GM18505 (cell line): Measurements from ENCODE around the gene ZNF318.

Source experiments
- ATAC-seq: cut with Tn5 transposase; IDR thresholded peaks from one replicate; pipeline ENCODE4 v1.9.1; 2021; ENCODE audit not compliant: unreplicated experiment
- POLR2A ChIP-seq: IDR thresholded peaks from 4 replicates; pipeline ENCODE4 v1.6.1; 2011; ENCODE audit warnings: borderline replicate concordance; ENCODE audit not compliant: insufficient read depth, insufficient read length; ENCODE audit errors: extremely low read depth

ZNF318 gene

DNA sequence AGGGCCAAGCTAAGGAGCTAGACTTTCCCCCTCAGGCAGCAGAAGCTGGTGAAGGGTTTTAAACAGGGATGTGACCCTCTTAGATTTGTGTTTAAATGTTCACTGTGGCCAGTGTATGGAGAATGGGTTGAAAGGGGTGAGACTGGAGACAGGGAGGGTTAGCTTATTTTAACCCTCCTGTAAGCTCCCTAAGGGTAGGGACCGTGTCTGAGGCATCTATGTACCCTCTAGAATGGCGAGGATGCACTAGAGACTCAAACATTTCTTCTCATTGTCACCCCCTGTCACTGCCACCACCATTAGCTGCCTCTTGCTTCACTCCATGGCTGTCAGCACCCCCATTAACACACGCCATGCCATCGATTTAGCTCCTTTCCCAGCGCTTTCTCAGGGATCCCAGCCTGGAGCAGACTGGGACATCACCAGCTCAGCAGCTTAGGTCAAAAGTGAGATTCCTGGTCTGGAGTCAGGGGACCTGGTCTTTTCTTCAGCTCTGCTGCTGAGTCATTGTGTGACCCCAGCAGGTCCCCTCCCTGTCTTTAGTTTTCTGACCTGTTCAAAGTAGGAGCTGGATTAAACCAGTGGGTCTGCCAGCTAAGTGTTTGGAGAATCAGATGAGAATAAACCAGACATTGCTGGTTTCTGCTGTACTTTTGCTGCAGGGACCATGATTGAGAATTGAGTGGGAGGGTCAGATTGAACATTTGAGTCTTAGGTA is 72.5 kb downstream of the ZNF318 start:
- no peak for ATAC-seq
- no peak for TF ChIP-seq POLR2A

DNA sequence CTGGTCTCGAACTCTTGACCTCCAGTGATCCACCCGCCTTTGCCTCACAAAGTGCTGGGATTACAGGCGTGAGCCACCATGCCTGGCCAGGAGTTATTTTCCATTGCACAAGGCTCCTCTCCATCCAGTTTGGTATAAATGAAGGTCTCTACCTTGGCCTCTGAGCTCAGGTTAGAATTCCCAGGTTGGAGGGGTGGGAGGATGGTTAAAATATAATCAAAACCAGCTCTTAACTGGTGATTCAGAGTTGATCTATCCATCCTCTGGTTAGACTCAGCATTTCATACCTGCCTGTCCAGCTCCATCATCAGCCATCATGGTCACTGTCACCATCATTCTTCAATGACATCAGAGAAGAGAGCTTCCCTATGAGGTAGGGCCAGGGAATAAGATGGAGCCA is 74.0 kb downstream of the ZNF318 start:
- no peak for ATAC-seq
- no peak for TF ChIP-seq POLR2A

DNA sequence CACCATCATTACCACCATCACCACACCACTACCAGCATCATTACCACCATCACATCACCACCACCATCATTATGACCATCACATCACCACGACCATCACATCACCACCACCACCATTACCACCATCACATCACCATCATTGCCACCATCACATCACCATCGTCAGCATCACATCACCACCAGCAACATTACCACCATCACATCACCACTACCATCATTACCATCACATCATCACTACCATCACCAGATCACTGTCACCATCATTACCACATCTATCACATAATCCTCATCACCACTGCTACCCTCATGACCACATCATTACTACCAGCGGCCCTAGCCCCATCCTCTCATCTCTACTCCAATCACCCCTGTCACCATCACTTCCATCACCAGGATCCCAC is 74.9 kb downstream of the ZNF318 start:
- no peak for TF ChIP-seq POLR2A
- no peak for ATAC-seq

DNA sequence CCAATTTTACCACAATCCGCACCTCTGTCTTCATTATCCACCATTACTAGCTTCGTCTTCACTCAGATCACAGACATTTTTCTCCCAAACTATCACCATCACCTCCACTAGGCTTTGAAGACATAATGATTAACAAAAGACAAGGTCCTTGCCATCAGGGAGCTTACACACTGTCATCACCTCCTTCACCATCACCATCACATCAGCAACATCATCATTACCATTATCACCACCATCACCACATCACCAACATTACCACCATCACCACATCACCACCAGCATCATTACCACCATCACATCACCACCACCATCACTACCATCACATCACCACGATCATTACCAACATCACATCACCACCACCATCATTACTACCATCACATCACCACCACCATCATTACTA is 75.7 kb downstream of the ZNF318 start:
- TF ChIP-seq POLR2A, result no peak
- ATAC-seq, result no peak

DNA sequence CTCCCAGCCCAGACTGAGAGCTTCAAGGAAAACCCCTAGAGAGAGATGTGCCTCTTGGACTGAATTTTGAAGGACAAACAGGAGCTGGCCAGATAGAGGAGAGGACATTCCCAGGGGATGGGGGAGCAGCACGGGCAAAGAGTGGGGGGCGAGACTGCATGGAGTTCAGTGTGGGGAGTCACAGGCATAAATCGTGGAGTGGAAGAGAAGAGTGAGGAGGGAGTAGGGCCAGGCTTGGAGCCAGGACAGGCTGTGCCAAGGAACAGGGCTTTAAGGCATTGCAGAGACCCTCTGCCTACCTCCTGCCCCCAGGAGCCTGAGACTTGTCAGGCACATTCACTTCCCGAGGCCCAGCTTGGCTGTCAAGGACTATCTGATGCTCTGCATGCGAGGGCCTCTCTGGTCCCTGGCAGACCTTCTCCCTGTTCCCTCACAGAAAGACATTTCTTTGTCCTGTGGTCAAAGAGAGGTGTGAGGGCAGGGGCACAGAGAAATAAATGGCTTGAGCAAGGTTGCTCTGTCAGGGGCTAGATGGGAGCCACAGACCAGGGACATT is 76.6 kb downstream of the ZNF318 start:
- TF ChIP-seq POLR2A, result no peak
- ATAC-seq, result no peak

DNA sequence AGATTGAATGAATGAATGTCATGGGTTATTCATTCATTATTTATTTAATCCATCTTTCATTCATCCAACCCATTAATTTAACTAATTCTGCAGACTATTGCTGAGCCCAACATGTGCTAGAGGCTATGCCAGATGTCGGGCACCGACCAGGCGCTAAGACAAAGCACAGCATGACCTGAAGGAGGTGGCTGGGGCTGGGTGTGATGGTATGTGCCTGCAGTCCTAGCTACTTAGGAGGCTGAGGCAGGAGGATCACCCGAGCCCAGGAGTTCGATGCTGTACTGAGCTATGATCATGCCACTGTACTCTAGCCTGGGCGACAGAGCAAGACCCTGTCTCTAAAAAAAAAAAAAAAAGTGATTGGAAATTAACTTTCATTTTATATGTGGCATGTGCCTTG is 77.1 kb downstream of the ZNF318 start:
- no peak for ATAC-seq
- TF ChIP-seq POLR2A, result no peak

DNA sequence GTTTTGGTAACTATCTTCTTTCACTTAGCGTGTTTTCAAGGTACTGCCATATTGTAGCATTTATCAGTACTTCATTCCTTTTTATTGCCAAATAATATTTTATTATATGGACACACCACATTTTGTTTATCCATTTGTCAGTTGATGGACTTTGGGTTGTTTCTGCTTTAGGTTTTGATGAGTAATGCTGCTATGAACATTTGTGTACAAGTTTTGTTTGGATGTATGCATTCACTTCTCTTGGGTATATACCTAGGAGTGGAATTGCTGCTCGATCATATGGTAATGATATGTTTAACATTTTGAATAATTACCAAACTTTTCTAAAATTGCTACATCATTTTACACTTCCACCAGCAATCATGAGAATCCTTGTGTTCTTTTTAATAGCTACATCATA is 77.7 kb downstream of the ZNF318 start:
- no peak for ATAC-seq
- TF ChIP-seq POLR2A, result no peak

DNA sequence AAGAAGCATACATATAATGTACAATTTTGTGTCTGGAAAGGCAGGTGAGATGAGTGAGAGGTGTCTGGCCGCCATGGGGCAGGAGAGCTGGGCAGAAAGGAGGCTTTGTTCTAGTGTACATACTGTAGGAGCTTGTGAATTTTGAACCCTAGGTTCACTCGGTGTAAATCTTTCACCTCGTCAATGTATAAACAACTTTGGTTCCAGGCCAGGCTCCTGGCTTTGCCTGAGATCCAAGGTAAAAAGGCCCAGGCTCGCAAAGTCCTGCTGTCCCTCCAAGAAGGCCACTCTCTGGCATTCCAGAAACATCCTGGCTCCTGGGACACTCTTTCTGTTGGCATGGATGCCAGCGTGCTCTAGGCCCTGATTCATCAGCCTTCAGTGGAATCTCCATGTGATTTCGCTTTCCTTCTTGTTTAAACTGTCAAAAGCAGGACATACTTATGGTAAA is 78.5 kb downstream of the ZNF318 start:
- TF ChIP-seq POLR2A, result no peak
- no peak for ATAC-seq

DNA sequence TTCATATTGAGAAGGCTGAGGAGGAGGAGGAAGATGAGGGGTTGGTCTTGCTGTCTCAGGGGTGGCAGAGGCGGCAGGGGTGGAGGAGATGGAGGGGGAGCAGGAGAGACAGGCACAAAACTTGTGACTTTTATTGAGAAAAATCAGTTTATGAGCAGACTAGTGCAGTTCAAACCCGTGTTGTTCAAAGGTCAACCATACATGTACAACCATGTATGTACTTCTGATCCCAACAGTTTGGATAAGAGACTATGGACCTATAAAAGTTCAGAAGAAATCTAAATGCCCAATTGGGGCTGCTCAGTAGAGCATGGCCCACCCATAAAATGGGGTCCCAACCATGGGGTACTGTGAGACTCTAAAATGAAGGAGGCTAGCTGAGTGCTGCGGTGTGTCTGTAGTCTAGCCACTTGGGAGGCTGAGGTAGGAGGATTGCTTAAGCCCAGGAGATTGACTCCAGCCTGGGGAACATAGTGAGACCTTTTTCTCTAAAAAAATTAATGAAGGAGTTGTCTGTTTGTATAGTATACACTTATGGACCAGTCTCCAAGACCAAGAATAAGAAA is 79.0 kb downstream of the ZNF318 start:
- TF ChIP-seq POLR2A, result no peak
- no peak for ATAC-seq

DNA sequence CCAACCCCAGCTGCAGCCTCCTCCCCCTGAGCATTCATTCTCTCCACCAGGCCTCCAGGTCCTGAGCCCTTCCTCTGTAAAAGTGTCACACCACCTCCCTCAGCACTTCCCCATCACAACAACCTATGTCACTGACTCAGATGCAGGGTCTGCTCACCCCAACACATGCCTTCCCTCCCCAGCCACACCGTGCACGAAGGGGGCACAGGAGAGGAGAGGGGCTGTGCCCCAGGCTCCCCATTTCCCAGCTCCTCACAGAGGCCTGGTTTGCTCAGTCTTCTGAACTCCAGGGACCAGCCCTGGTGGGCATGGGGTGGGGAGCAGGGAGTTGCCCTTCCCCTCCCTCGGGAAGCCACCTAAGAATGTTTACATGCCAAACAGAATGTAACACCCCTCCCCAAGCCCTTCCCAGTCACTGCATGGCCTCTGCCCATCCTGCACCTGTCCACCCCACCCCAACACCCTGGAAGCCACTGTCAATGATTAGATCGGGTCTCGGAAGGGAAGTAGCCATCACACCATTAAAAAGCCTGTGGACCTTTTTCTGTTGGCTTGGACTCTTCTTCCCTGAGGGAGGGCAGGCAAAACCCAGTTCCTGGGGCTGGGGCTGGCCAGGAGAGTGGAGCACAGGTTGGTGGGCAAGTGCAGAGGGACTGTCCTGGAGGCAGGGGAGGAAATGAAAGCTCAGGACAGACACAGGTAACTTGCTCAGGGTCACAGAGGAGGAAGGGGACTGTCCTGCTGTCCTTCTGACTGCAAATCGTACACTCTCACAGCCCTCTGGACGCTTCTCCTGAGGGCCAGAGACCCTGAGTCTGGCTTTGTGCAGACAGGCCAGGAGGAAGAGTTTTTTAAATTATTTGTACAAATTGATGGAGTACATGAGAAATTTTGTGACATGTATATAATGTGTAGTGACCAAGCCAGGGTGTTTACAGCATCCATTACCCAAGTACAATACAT is 81.4 kb downstream of the ZNF318 start:
- no peak for ATAC-seq
- TF ChIP-seq POLR2A, result no peak

DNA sequence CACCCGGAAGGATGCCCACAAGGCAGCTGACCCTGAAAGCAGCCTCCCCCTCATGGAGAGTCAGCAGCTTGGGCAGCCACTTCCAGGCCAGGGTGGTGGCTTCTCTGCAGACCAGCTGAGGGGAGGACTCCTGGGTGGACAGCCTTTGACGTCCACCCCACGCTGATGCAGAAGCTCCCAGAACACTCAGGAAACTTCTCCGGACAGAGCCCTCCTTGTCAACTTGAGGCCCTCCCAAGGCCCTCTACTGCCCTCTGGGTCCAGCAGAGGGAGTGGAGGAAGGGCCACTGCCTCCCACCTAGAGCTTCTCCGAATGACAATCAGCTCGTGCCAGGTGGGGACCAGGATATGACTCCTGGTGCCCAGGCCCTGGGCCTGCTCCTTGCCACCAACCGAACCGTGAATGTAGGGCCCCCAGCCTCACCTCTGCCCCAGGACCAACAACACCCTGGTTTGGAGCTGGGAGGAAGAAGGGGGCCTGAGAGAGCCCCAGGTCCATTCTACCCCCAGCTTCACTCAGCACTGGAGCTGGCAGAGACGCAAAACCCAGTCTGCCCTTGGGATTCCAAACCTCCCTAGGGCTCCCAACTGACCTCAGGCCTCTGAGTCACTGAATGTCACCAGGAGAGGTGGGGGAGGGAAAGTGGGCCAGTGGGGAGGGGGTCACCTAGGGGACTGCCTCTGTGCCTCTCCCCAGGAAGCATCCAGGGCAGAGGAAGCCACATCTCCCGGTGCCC is 82.3 kb downstream of the ZNF318 start:
- no peak for ATAC-seq
- TF ChIP-seq POLR2A, result no peak

DNA sequence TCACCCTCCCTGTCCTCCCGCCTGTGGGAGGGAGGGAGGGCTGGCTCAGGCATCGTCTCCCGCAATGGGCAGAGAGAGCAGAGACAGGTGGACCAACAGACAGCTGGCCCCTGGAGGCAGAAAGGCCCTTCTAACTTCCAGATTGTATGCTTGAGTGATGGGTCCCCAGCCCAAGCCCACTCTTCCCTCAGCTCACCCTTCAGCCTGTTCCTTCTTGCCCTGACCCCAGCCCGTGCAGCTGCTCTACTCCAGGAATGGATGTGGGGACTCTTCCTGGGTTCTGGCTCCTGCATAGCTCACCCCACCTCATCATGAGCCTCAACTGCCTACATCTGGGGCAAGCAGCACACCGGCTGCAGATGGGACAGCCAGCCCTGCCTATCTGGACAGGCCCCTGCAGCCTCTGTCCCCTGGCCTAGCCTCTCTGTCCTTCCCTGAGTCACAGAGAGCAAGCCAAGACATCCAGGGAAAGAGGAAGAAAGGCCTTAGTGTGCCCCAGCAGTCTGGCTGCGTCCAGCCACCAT is 82.9 kb downstream of the ZNF318 start:
- ATAC-seq, result no peak
- TF ChIP-seq POLR2A, result no peak
